GM19467 (cell line): ENCODE data around the gene BMP6.

Source experiments
- ATAC-seq: cut with Tn5 transposase; IDR thresholded peaks from one replicate; pipeline ENCODE4 v1.9.1; 2021; ENCODE audit warnings: mild to moderate bottlenecking, moderate library complexity; ENCODE audit not compliant: unreplicated experiment

Gene BMP6

DNA sequence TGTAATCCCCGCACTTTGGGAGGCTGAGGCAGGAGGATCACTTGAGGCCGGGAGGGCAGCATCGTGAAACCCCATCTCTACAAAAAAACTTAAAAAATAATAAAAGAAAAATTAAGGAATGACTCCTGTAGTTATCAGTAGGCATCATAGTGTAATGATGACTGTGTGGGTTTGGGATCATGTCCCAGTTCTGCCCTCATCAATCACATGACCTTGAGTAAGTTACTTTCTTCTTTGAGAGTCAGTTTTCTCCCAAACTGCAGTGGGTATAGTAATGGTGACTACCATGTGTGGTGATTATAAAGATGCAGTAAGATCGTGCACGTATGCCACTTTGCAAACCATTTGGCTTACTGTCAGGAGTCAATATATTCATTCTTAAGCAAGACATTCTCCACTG is 95.5 kb downstream of the BMP6 start:
- no peak for ATAC-seq

GRCh38 chr6:7823552-7823951 is 97.7 kb downstream of the BMP6 start:
- ATAC-seq: no peak

DNA sequence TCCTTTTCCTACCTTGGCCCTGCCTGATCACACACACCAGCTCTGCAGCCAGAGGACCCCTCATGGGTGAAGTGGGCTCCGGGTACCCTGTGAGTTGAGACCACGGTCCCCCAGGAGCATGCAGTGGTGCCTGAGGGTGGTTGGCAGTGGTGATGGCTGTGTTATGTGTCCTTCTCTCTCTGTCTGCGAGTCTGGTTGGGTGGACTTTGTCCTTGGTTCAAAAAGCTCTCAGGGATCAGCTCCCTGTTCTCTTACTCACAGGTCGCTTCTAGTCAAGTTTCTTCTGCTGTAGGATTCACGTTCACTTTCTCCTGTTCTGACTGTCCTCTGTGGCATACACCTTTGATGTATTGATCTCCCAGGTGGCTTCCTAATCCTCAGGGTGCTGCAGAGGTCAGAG is 100.1 kb downstream of the BMP6 start:
- no peak for ATAC-seq

DNA sequence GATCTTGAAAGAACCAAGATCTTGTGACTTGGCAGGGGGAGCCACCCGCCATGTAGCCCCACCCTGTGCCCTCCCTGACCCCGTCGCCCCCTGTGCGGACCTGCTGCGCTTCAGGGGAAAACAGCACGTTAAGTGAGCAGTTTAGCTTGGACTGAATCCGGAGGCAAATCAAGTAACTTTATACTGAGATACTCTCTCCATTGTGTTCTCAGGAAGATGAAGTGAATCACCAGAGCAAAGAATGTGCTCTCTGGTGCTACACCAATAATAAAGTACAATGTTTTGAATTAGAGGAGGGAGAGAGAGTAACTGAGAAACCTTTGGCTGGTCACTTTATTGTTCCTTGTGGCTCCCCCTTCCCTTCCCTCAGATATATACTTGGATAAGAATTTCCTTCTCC is 101.2 kb downstream of the BMP6 start:
- no peak for ATAC-seq

GRCh38 chr6:7828124-7828523 is 102.2 kb downstream of the BMP6 start:
- ATAC-seq: no peak

GRCh38 chr6:7832904-7833750 is 107.2 kb downstream of the BMP6 start:
- no peak for ATAC-seq

DNA sequence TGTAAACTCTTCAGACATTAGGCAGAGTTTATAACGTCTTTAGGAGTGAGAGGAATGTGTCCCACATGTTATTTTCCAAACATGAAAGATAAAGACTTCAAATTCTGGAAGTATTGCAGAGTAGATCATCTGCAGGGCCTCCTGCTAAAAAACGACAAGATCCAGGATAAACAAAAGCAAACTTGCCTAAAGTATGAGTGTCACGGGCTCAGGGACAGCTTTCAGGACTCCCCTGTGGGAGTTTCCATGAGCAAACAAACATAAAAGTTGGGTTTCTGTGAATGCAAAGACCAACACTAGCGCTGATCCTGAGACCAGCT is 107.8 kb downstream of the BMP6 start:
- no peak for ATAC-seq

DNA sequence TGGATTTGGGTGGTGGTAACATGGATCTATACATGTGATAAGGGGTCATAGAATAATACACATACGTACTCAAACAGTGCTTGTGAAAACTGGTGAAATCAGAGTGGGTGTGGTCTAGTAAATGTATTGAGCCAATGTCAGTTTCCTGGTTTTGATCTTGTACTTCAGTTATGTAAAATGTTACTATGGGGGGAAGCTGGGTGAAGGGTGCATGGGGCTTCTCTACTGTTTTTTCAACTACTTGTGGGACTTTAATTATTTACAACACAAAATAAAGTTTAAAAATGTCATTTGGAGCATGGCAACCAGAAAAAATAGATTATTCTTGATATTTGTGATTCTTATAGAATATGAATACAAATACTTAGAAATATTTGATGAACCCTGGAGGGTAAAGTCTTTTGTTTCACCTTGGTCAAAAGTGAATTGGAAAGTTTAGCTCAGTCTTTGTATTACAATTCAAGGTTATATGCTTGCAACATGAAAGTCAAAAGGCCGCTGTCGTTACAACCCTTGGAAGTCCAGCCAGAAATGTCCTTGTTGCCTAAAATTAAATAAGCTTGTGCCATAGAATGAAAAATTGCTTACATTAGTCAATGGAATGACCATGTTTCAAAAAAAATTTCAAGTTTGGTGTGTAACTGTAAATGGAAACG is 110.6 kb downstream of the BMP6 start:
- no peak for ATAC-seq

GRCh38 chr6:7841781-7842468 is 116.0 kb downstream of the BMP6 start:
- ATAC-seq: no peak

DNA sequence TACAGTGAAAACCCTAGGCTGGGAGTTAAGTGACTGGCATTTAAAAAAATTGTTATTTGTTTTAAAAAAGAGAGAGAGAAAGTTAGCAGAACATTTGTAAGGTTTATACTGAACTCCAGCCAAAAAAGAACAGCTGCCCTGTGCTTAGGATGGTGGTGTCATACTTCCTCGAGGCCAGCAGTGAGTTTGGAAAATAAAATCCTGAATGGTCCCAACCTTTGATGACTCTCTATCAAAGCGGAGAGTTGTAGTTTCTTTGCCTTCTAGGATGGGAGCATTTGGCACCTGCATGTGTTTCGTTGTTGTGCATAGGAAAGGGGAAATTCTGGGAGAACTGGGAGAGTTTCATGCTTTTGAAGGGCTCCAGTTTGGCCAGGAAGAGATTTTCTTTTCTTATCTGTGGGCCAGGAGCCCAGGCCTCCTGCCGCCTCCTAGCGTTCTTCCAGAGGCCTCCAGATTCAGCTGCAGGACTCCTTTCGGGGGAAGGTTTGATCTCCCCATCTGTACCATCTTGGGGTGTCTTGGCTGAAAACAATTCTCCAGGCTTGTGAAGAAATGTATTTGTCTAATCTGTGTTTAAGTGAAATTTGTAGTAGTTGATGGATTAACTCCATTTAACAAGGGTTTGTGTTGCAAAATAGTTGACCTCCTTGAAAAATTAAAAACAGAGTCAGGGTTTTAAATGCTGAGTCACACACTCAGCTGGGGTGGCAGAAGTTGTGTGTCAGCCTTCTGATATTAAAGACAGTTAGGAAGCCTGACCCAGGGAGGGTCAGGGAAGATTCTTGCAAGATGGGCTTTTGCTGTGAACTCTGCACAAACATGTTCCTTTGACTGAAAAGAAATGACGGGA is 121.3 kb downstream of the BMP6 start:
- ATAC-seq: no peak

DNA sequence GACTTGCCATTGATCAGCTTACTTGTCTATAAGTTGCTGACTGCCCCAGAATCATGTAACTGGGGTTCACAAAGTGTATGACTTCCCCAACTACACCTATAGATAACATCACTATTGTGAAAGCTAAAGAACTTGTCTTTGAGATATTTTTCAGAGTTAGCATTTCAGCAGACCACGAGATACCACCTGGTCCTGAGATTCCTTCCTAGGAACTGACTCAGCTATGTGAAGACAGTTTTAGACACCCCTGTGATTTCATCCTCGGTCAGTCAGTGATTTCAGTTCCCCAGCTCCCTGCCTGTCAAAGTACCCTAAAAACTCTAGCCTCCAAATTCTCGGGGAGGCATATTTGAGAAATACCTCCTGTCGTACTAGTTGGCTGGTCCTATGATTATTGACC is 122.3 kb downstream of the BMP6 start:
- no peak for ATAC-seq

DNA sequence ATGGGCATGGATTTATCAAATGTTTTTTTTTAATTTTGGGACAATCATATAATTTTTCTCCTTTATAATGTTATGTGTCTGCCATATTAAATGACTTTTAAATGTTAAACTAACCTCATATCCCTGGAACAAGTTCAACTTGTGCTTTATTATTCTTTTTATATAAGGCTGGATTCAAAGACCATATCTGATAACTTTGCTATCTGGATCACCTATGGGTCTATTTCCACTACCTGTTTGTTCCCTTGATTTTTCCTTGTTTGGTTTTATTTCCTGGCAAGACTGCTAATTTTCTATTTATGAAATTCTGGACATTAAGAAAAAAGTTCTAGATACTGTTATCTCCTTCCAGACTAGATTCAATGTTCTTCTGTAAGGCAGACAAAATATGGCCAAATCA is 125.9 kb downstream of the BMP6 start:
- ATAC-seq: no peak

- no peak for ATAC-seq
Observed at GRCh38 chr6:7859591-7859990, 133.7 kb downstream of the BMP6 start.

DNA sequence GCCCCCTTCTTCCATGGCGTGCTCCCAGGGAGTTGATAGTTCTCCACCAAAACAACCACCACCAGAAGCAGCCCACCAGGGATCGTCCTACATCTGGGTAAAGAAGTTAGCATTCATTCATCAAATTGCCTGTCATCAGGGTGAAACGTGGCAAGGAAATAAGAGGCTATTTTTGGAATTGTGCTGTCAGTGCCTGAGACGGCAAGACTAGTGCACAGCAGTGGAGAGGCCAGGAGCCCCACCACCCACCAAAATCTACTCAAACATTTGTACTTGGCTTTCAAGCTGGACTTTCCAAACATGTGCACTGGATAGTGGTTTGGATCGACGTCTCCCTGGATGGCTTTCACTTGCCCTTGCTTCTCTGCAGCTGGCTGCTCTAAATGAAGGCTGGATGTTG is 139.9 kb downstream of the BMP6 start:
- ATAC-seq: no peak

GRCh38 chr6:7866526-7866925 is 140.6 kb downstream of the BMP6 start:
- no peak for ATAC-seq

DNA sequence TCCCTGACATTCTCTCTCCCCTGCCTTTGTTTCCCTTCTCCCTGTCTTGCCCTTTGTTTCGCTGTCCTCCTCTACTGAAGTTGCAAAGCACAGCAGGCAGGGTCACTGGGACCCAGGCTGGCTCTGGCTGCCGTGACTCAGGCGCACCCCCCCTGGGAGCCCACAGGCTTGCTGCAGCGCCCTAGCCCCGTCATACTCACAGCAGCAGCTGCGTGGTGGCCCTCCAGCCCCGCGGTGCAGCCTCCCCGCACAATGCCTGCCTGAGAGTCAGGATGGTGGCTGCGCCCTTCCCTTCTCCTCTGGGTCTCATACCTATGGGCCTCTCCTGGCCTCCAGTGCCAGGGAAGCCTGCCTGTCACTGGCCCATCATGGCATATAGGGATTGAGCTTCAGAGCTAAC is 143.0 kb downstream of the BMP6 start:
- no peak for ATAC-seq

DNA sequence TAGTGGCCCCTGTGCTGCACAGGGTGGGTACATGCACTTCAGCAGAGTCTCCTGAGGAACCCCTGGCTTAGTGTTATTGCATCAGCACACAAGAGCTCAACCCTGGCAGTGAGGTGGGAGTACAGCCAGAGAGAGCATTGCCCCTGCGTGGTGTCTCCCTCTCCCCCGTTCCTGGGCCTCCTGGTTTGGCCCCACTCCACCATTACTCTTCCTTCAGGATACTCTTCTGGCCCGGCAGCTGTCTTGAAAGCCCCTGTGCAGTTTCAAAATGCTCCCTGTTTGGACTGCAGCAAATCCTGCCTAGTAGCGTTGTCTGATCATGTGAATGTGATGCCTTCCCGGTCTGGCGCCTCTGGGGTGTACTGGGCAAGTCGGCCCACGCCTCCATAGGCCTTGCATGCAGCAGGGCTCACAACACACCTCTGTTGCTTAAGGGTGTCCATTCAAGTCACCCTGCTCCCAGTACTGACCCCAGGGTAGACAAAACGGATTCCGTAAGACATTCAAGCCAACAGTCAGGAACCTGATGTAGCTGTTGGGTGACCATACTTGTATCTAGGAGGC is 152.6 kb downstream of the BMP6 start:
- ATAC-seq: no peak

DNA sequence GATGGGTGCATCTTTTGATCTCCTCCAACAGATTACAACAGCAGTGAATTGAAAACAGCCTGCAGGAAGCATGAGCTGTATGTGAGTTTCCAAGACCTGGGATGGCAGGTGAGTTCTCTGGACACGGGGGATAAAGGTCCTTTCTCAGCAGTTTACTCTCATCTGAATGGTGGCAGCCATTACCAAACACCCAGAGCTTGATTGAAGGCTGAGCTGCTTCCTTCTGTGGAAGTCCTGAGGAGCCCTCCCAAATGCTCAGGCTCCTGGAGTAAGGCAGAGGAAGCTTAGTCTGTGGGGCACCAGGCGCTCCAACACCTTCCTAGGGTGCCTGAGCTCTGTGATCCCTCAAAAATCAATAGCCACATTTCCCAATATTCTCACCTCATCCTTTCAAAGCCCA is 153.1 kb downstream of the BMP6 start:
- no peak for ATAC-seq

- ATAC-seq: no peak
Observed at GRCh38 chr6:7879579-7879978, 153.7 kb downstream of the BMP6 start.

- no peak for ATAC-seq
Observed at GRCh38 chr6:7879980-7880717, 154.2 kb downstream of the BMP6 start.
